ENCODE measurements around the gene CDC37.
A peak's percentile ranks its signal among the peaks of the same experiment; 100 is the strongest.

Gene CDC37

DNA sequence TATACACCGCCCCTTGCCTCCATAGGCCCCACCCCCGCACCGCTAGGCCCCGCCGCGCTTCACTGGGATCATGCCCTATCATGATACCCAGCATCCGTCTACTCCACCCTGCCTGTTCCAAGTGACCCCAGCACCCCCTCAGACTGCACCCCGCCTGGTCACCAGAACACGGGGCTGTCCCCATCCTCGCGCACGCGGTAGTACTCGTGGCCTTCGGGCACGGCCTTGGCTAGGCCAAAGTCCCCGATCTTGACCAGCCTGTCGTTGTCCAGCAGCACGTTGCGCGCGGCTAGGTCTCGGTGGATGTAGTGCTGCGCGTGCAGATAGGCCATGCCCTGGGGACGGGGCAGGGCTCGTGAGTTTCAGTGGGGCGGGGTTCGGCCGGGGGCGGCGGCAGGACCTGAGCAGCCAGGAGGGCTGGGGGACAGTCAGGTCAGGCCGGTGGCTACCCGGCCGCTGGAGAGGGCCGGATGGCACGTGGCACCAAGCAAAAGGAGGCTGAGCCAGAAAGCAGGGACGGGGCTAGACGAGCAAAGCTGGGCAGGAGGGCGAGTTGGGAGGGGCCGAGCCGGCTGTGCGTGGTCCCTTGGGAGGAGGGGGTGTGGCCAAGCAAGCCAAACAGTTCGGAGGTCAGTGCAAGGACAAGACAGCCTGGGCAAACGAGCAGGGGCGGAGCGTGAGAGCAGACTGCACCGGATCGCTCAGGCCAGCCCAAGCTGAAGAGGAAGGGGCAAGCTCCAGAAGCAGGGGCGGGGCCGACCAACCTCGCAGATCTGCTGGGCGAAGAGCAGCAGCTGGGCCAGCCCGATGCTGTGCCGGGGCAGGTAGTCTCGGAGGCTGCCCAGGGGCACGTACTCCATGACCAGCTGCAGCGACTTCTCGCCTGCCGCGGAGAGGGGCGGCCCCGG lies 50.3 kb downstream of the CDC37 start:
- no peak for DNase-seq

DNA sequence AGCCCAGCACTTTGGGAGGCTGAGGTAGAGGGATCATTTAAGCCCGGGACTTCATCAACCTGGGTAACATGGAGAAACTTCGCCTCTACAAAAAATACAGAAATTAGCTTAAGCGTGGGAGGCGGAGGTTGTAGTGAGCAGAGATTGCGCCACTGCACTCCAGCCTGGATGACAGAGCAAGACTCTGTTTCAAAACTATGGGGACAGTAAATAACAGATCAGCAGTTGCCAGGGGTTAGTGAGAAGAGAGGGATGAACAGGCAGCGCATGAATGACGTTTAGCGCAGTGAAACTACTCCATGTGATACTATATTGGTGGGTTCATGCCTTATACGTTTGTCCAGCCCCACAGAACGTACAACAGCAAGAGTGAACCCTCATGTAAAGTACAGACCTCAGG lies 56.8 kb downstream of the CDC37 start:
- peak; percentile 75 for DNase-seq

DNA sequence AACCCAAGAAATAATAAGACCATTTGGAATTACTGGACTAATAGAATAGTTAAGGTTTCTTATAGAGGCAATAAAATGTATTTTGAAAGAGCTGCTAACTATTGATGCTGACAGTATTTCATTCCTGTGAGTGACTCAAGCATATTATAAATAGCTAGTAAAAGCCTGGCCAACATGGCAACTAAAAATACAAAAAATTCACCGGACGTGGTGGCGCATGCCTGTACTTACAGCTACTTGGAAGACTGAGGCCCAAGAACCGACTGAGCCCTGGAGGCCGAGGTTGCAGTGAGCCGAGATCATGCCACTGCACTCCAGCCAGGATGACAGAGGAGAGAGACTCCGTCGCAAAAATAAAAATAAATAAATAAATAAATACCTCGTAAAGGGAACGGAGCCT lies 58.6 kb downstream of the CDC37 start:
- DNase-seq = no peak

DNA sequence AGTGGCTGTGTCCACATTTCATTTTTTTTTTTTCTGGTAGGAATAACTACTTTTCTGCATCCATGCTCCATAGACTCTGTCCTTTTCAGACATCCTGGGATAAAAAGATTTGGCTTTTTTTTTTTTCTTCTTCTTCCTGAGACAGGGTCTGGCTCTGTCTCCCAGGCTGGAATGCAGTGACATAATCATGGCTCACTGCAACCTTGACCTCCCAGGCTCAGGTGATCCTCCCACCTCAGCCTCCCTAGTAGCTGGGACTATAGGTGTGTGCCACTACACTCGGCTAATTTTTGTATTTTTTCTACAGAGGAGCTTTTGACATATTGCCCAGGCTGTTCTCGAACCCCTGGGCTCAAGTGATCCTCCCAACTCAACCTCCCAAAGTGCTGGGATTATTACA lies 59.8 kb downstream of the CDC37 start:
- no peak for DNase-seq
